IMR-90 (cell line): ENCODE data around the gene TBC1D22A. TPM values are rescaled to one million over a fixed set of nuclear protein-coding genes. Genes with fewer than 3 reads are reported as not detected.
A peak's percentile ranks its signal among the peaks of the same experiment; 100 is the strongest.

Experiments used
- ATAC-seq: fragments of 200-7000 bp; cut with Tn5 transposase; 2 replicates; pipeline ENCODE4 v1.9.1; 2020; ENCODE audit warnings: low read depth, mild to moderate bottlenecking, moderate library complexity
- BruUV-seq: library from RNA; stranded (reverse); fragments of 400-500 nt; replicated peaks from 2 replicates; lab custom pipeline; 2021; lab: Mats Ljungman, UMichigan
- CTCF ChIA-PET: fragments of 300-600 bp; formaldehyde crosslinking; extraction: SDS; loops from one replicate; lab custom pipeline; 2021; ENCODE audit warnings: antibody characterized with exemption; lab: Yijun Ruan, JAX
- POLR2A ChIA-PET: fragments of 300-600 bp; sonication (Branson Sonifier 250); formaldehyde crosslinking; loops from one replicate; lab custom pipeline; 2022; ENCODE audit warnings: antibody characterized with exemption; ENCODE audit not compliant: unreplicated experiment; lab: Charles Lee
- DNase-seq: peaks from one replicate; pipeline ENCODE4 v3.0.0; 2013
- H2AFZ ChIP-seq: replicated peaks from 2 replicates; pipeline ENCODE3; 2013; ENCODE audit warnings: low read length, mild to moderate bottlenecking; ENCODE audit not compliant: poor library complexity
- H2AK5ac ChIP-seq: 2 replicates; pipeline ENCODE4 v1.6.1; 2013; ENCODE audit warnings: low read depth, low read length, inconsistent platforms
- H2AK9ac ChIP-seq: replicated peaks from 2 replicates; pipeline ENCODE3; 2013; ENCODE audit warnings: mild to moderate bottlenecking, low read depth, low read length, moderate library complexity; ENCODE audit not compliant: poor library complexity
- H2BK120ac ChIP-seq: 2 replicates; pipeline ENCODE4 v1.6.1; 2013; ENCODE audit warnings: low read depth, low read length, inconsistent platforms
- H2BK15ac ChIP-seq: 3 replicates; pipeline ENCODE4 v1.6.1; 2013; ENCODE audit warnings: low read depth, low read length, inconsistent platforms
- H2BK20ac ChIP-seq: 2 replicates; pipeline ENCODE4 v1.6.1; 2013; ENCODE audit warnings: low read depth, mild to moderate bottlenecking, inconsistent platforms, low read length, moderate library complexity
- H2BK5ac ChIP-seq: 2 replicates; pipeline ENCODE4 v1.6.1; 2013; ENCODE audit warnings: mild to moderate bottlenecking, low read depth, low read length, inconsistent platforms; ENCODE audit not compliant: poor library complexity, severe bottlenecking
- H3K14ac ChIP-seq: replicated peaks from 2 replicates; pipeline ENCODE4 v1.6.1; 2013; ENCODE audit warnings: low read depth, low read length, inconsistent platforms
- H3K18ac ChIP-seq: 2 replicates; pipeline ENCODE4 v1.6.1; 2013; ENCODE audit warnings: low read depth, low read length, control low read depth
- H3K23ac ChIP-seq: 2 replicates; pipeline ENCODE4 v1.6.1; 2013; ENCODE audit warnings: low read depth, low read length, inconsistent platforms
- H3K27ac ChIP-seq: 2 replicates; pipeline ENCODE4 v1.5.1; 2013; ENCODE audit warnings: mild to moderate bottlenecking, control low read depth, low read length; ENCODE audit not compliant: insufficient read depth
- H3K27me3 ChIP-seq: 2 replicates; pipeline ENCODE4 v1.6.1; 2013; ENCODE audit warnings: low read length; ENCODE audit not compliant: control insufficient read depth, insufficient read depth
- H3K36me3 ChIP-seq: 2 replicates; pipeline ENCODE4 v1.6.1; 2013; ENCODE audit warnings: low read length, mixed read lengths; ENCODE audit not compliant: control insufficient read depth, insufficient read depth
- H3K4ac ChIP-seq: 2 replicates; pipeline ENCODE4 v1.6.1; 2013; ENCODE audit warnings: low read depth, low read length, inconsistent platforms
- H3K4me1 ChIP-seq: 2 replicates; pipeline ENCODE4 v1.6.1; 2013; ENCODE audit warnings: low read length, mixed read lengths; ENCODE audit not compliant: control insufficient read depth, insufficient read depth
- H3K4me2 ChIP-seq: 2 replicates; pipeline ENCODE4 v1.6.1; 2013; ENCODE audit warnings: low read depth, mild to moderate bottlenecking, control low read depth, low read length, moderate library complexity
- H3K4me3 ChIP-seq: 2 replicates; pipeline ENCODE4 v1.5.1; 2013; ENCODE audit warnings: low read depth, mild to moderate bottlenecking, control low read depth, low read length, moderate library complexity; ENCODE audit not compliant: insufficient read depth
- H3K56ac ChIP-seq: 2 replicates; pipeline ENCODE4 v1.6.1; 2013; ENCODE audit warnings: low read length, inconsistent platforms; ENCODE audit not compliant: insufficient read depth; ENCODE audit errors: extremely low read depth
- H3K79me1 ChIP-seq, 2 experiments: 2 replicates each; pipeline ENCODE4 v1.6.1; 2013; ENCODE audit warnings: low read length in 2 of 2, inconsistent platforms in 1 of 2, low read depth in 1 of 2
- H3K9ac ChIP-seq: 2 replicates; pipeline ENCODE4 v1.6.1; 2013; ENCODE audit warnings: low read depth, low read length, control low read depth
- H3K9me1 ChIP-seq: 2 replicates; pipeline ENCODE4 v1.6.1; 2013; ENCODE audit warnings: low read length, inconsistent platforms; ENCODE audit not compliant: insufficient read depth
- H3K9me3 ChIP-seq: 2 replicates; pipeline ENCODE4 v1.6.1; 2013; ENCODE audit warnings: low read length; ENCODE audit not compliant: control insufficient read depth, insufficient read depth
- H4K20me1 ChIP-seq: 2 replicates; pipeline ENCODE4 v1.6.1; 2013; ENCODE audit warnings: low read length, inconsistent platforms; ENCODE audit not compliant: insufficient read depth
- H4K5ac ChIP-seq: 2 replicates; pipeline ENCODE4 v1.6.1; 2013; ENCODE audit warnings: mild to moderate bottlenecking, low read depth, low read length, control low read depth
- H4K8ac ChIP-seq, 2 experiments: 2 replicates each; pipeline ENCODE4 v1.6.1; 2013; ENCODE audit warnings: low read depth in 2 of 2, low read length in 2 of 2, control low read depth in 1 of 2, inconsistent platforms in 1 of 2
- H4K91ac ChIP-seq: 2 replicates; pipeline ENCODE4 v1.6.1; 2013; ENCODE audit warnings: low read depth, low read length, inconsistent platforms; ENCODE audit not compliant: insufficient read depth
- CEBPB ChIP-seq: IDR thresholded peaks from 2 replicates; pipeline ENCODE4 v1.6.1; 2012; ENCODE audit warnings: low read depth, low read length, improper control_type of control experiment
- CHD1 ChIP-seq: IDR thresholded peaks from 2 replicates; pipeline ENCODE4 v1.6.1; 2012; ENCODE audit warnings: low read depth, low read length, improper control_type of control experiment
- CTCF ChIP-seq: conservative IDR thresholded peaks from 2 replicates; pipeline ENCODE4 v1.5.1; 2012; ENCODE audit warnings: mild to moderate bottlenecking, low read depth, low read length, improper control_type of control experiment
- ELK1 ChIP-seq: fragments of 150-350 bp; IDR thresholded peaks from 2 replicates; pipeline ENCODE4 v1.6.1; 2016; ENCODE audit warnings: low read depth, mild to moderate bottlenecking, low read length, moderate library complexity, borderline replicate concordance
- FOS ChIP-seq: fragments of 150-350 bp; IDR thresholded peaks from 2 replicates; pipeline ENCODE4 v1.6.1; 2016; ENCODE audit warnings: low read depth, low read length
- MAFK ChIP-seq: IDR thresholded peaks from 2 replicates; pipeline ENCODE4 v1.6.1; 2012; ENCODE audit warnings: low read depth, low read length, improper control_type of control experiment
- MAZ ChIP-seq: IDR thresholded peaks from 2 replicates; pipeline ENCODE4 v1.6.1; 2012; ENCODE audit warnings: low read depth, mild to moderate bottlenecking, low read length, improper control_type of control experiment, moderate library complexity, borderline replicate concordance
- MXI1 ChIP-seq: IDR thresholded peaks from 2 replicates; pipeline ENCODE4 v1.6.1; 2012; ENCODE audit warnings: low read depth, mild to moderate bottlenecking, low read length, moderate library complexity, borderline replicate concordance
- NFE2L2 ChIP-seq: fragments of 150-350 bp; IDR thresholded peaks from 2 replicates; pipeline ENCODE4 v1.6.1; 2016; ENCODE audit warnings: low read depth, mild to moderate bottlenecking, low read length
- POLR2A ChIP-seq: IDR thresholded peaks from 2 replicates; pipeline ENCODE4 v1.6.1; 2012; ENCODE audit warnings: mild to moderate bottlenecking, low read depth, low read length
- RAD21 ChIP-seq: IDR thresholded peaks from 2 replicates; pipeline ENCODE4 v1.6.1; 2012; ENCODE audit warnings: low read length, improper control_type of control experiment
- RCOR1 ChIP-seq: IDR thresholded peaks from 2 replicates; pipeline ENCODE4 v1.6.1; 2012; ENCODE audit warnings: mild to moderate bottlenecking, low read length, improper control_type of control experiment; ENCODE audit not compliant: insufficient replicate concordance
- RFX5 ChIP-seq: IDR thresholded peaks from 2 replicates; pipeline ENCODE4 v1.8.0; 2012; ENCODE audit warnings: low read depth, mild to moderate bottlenecking, low read length, moderate library complexity
- SMC3 ChIP-seq: fragments of 150-350 bp; IDR thresholded peaks from 2 replicates; pipeline ENCODE4 v1.6.1; 2016; ENCODE audit warnings: low read depth, mild to moderate bottlenecking, antibody characterized with exemption, low read length, moderate library complexity
- USF2 ChIP-seq: fragments of 150-350 bp; IDR thresholded peaks from 2 replicates; pipeline ENCODE4 v1.6.1; 2017; ENCODE audit warnings: mild to moderate bottlenecking, antibody characterized with exemption, low read length, low read depth
- WGBS, 2 experiments: methylation state at CpG; one replicate each; pipeline versions ENCODE4 v1.1.5 to v1.1.7; 2013; ENCODE audit warnings: missing lambda C conversion rate in 2 of 2; ENCODE audit not compliant: insufficient read length in 1 of 2; ENCODE audit errors: extremely low coverage in 2 of 2; 5-methylcytosine and 5-hydroxymethylcytosine counted together
- dilution Hi-C: fragments of 300-500 bp; cut with HindIII; formaldehyde crosslinking; loops from one replicate; pipeline ENCODE4 v1.14.3; 2018; ENCODE audit warnings: low sequenced_read_pairs; ENCODE audit not compliant: unreplicated experiment
- in situ Hi-C: fragments of 300-500 bp; cut with MboI; formaldehyde crosslinking; loops from 3 replicates; pipeline ENCODE4 v1.14.3; 2019; ENCODE audit warnings: low sequenced_read_pairs, inconsistent platforms, mixed read lengths
- intact Hi-C: fragments of 100-400 bp; cut with micrococcal nuclease; formaldehyde crosslinking; loops from 2 replicates; pipeline ENCODE4 v1.10.0; 2022
- polyA plus RNA-seq, 3 experiments: library from polyadenylated mRNA; depleted of rRNA; stranded (reverse); fragments of >200 nt; gene quantifications; 2 replicates each; pipeline ENCODE4 v1.2.3, GENCODE V29; 2012; ENCODE audit warnings: low replicate concordance in 1 of 3
- total RNA-seq: library from RNA; depleted of rRNA; stranded (reverse); fragments of >200 nt; gene quantifications from 2 replicates; pipeline ENCODE4 v1.2.3, GENCODE V29; 2012

TBC1D22A gene
- total and polyA plus RNA-seq, 2 of the 4 experiments (the other 2 are of a cell fraction) = 9.0 to 16.7 TPM

GRCh38 chr22:46854125-46854870, 91.8 kb downstream of the TBC1D22A start:
- H3K79me1 ChIP-seq = peaks cover 28 to 57% of the 10 kb centered on the region in 2 experiments
- no TSS peak for BruUV-seq
- H4K91ac ChIP-seq = no peak overlapping the region
- POLR2A ChIA-PET = no interaction called here
- 66% methylated on average over 11 of the region's 18 CpGs; no CpG with 5 or more reads in 1 of the 2 experiments for WGBS, 2 experiments
- H3K4ac ChIP-seq = no peak overlapping the region
- H4K5ac ChIP-seq = no peak overlapping the region
- intact Hi-C loops = no loop called here
- H3K9ac ChIP-seq = no peak overlapping the region
- peak; percentile 15 for DNase-seq
- H4K8ac ChIP-seq = 0 out of 4 replicates have a peak overlapping the region, but pooled peaks of 1 of the 2 experiments have one; percentile 25
- H3K4me1 ChIP-seq = no peaks in the 10 kb centered on the region
- no peak overlapping the region for H2AK9ac ChIP-seq
- H3K18ac ChIP-seq = no peak overlapping the region
- CTCF ChIA-PET = interaction anchor here (1.1 kb wide), 1 partner anchor 12 kb away, joined by 3 read pairs; no protein-coding TSS in a partner anchor
- no peak overlapping the region for H2AK5ac ChIP-seq
- no peak for TF ChIP-seq MAZ
- TF ChIP-seq RFX5 = no peak
- TF ChIP-seq RAD21 = no peak
- TF ChIP-seq CHD1 = no peak
- TF ChIP-seq USF2 = no peak
- no peak for TF ChIP-seq MAFK
- TF ChIP-seq RCOR1 = no peak
- no peak for TF ChIP-seq FOS
- TF ChIP-seq ELK1 = no peak
- no peak for TF ChIP-seq POLR2A
- TF ChIP-seq CTCF = no peak
- no peak for TF ChIP-seq SMC3
- TF ChIP-seq NFE2L2 = no peak
- TF ChIP-seq MXI1 = no peak
- TF ChIP-seq CEBPB = no peak
- in situ Hi-C loops = no loop called here
- peak overlapping the region; percentile 10 for H2BK5ac ChIP-seq
- no peak overlapping the region for H3K56ac ChIP-seq
- no peak overlapping the region for H3K4me2 ChIP-seq
- no peak overlapping the region for H2BK15ac ChIP-seq
- H2AFZ ChIP-seq = no peak overlapping the region
- no peaks in the 10 kb centered on the region for H3K27me3 ChIP-seq
- H2BK120ac ChIP-seq = no peak overlapping the region
- no peak overlapping the region for H3K4me3 ChIP-seq
- H3K14ac ChIP-seq = no peak overlapping the region
- no peak overlapping the region for H3K23ac ChIP-seq
- dilution Hi-C loops = no loop called here
- no peak overlapping the region for H2BK20ac ChIP-seq
- H3K9me3 ChIP-seq = peaks cover 3% of the 10 kb centered on the region; the same call in 1 of the 2 replicates
- H4K20me1 ChIP-seq = peaks cover 11% of the 10 kb centered on the region; the same call in 1 of the 2 replicates
- H3K9me1 ChIP-seq = peaks cover 7% of the 10 kb centered on the region; the same call in 1 of the 2 replicates
- no peak overlapping the region for H3K27ac ChIP-seq
- no peak for ATAC-seq
- H3K36me3 ChIP-seq = 0 out of 2 replicates have a peak, but pooled peaks cover 4% of the 10 kb centered on the region
